Measurements from ENCODE around the gene IGSF11. TPM values are rescaled to one million over a fixed set of nuclear protein-coding genes. Genes with fewer than 3 reads are reported as not detected.

Gene IGSF11
- total RNA-seq, 5 donors from 2014 or later (not counting 1 experiment from before 2014, with no cell fraction given) = 0.20 to 0.70 (median 0.41) TPM

GRCh38 chr3:118886708-118887107 lies 147.9 kb downstream of the IGSF11 start:
- 73% methylated on average over 3 of the region's 3 CpGs for WGBS (ENCODE audit: insufficient coverage)
- Mint-ChIP-seq H3K27me3 (peaks cover 6 to 13% of the 10 kb centered on the region in 2 donors), H3K36me3 (no peaks in the 10 kb centered on the region), H3K9me3 (no peaks in the 10 kb centered on the region), H3K4me3 (no peak overlapping the region), H3K27ac (no peak overlapping the region), H3K4me1 (peaks cover 5 to 12% (median 8%) of the 10 kb centered on the region in 3 donors)
- no peaks in the 10 kb centered on the region for H3K9me3 ChIP-seq
- peaks cover 2 to 3% of the 10 kb centered on the region in 2 experiments for H3K27me3 ChIP-seq (replicated peaks in 1 of 2; ENCODE audit: control insufficient read depth in 2 of 2, extremely low read depth in 1 of 2, insufficient read depth in 2 of 2, low read length in 1 of 2)
- ChIA-PET CTCF (interaction anchor here (1.1 to 9.1 kb wide), 5 partner anchors 149 to 355 kb away, joined by 3 to 237 read pairs (median 215); partner anchors contain the start of genes IGSF11 (in 2 of the 2) and B4GALT4 (in 1 of the 2)), POLR2A (no interaction called here)
- DNase-seq (no peak), ATAC-seq (replicated peaks in 1 of 4) (no peak)
- no peak overlapping the region for H3K27ac ChIP-seq (ENCODE audit: low read length)
- no peaks in the 10 kb centered on the region for H3K36me3 ChIP-seq (ENCODE audit: control insufficient read depth in 2 of 2, extremely low read depth in 1 of 2, insufficient read depth in 1 of 2, low read length in 1 of 2)
- no peak overlapping the region for H3K4me3 ChIP-seq (ENCODE audit: control insufficient read depth in 1 of 2, extremely low read depth in 1 of 2, low read length in 1 of 2)
- peaks cover 0 to 7% of the 10 kb centered on the region in 2 experiments for H3K4me1 ChIP-seq (ENCODE audit: control insufficient read depth in 1 of 2, extremely low read depth in 1 of 2, insufficient read depth in 2 of 2, low read length in 2 of 2)

GRCh38 chr3:118884748-118885206 lies 149.9 kb downstream of the IGSF11 start:
- Mint-ChIP-seq H3K27ac (no peak overlapping the region), H3K4me1 (peaks cover 5 to 12% (median 5%) of the 10 kb centered on the region in 3 donors), H3K9me3 (no peaks in the 10 kb centered on the region), H3K36me3 (no peaks in the 10 kb centered on the region), H3K4me3 (no peak overlapping the region), H3K27me3 (peaks cover 10 to 19% of the 10 kb centered on the region in 2 donors)
- ATAC-seq (replicated peaks in 1 of 4) (peak; percentile 80 to 88 (median 86)), DNase-seq (peak; percentile 41 to 81 (median 71))
- ChIA-PET CTCF (interaction anchor here (0.5 to 9.1 kb wide), 63 partner anchors 7 to 1262 kb away, joined by 3 to 237 read pairs (median 5); partner anchors contain the start of genes B4GALT4 (in 2 of the 2) and IGSF11 (in 2 of the 2)), POLR2A (interaction anchor here (0.6 to 1.7 kb wide), 3 partner anchors 8 to 335 kb away, joined by 3 read pairs; partner anchors contain the start of gene IGSF11 (in 1 of the 2))
- Histone ChIP-seq H3K36me3 (ENCODE audit: control insufficient read depth in 2 of 2, extremely low read depth in 1 of 2, insufficient read depth in 1 of 2, low read length in 1 of 2) (no peaks in the 10 kb centered on the region), H3K4me1 (ENCODE audit: control insufficient read depth in 1 of 2, extremely low read depth in 1 of 2, insufficient read depth in 2 of 2, low read length in 2 of 2) (peaks cover 0 to 4% of the 10 kb centered on the region in 2 experiments), H3K27me3 (replicated peaks in 1 of 2; ENCODE audit: control insufficient read depth in 2 of 2, extremely low read depth in 1 of 2, insufficient read depth in 2 of 2, low read length in 1 of 2) (peaks cover 2 to 12% of the 10 kb centered on the region in 2 experiments), H3K9me3 (no peaks in the 10 kb centered on the region), H3K4me3 (ENCODE audit: control insufficient read depth in 1 of 2, extremely low read depth in 1 of 2, low read length in 1 of 2) (no peak overlapping the region), H3K27ac (ENCODE audit: low read length) (no peak overlapping the region)
- no CpG with 5 or more reads among the region's 3 CpGs for WGBS (ENCODE audit: insufficient coverage)

GRCh38 chr3:118882353-118882947 lies 152.2 kb downstream of the IGSF11 start:
- peaks cover 10 to 17% of the 10 kb centered on the region in 2 donors for H3K27me3 Mint-ChIP-seq
- POLR2A ChIA-PET = no interaction called here
- no peak overlapping the region for H3K4me3 Mint-ChIP-seq
- H3K9me3 ChIP-seq = no peaks in the 10 kb centered on the region
- H3K9me3 Mint-ChIP-seq = no peaks in the 10 kb centered on the region
- DNase-seq (peak; percentile 28 to 84 (median 60)), ATAC-seq (replicated peaks in 1 of 4) (peak; percentile 57 to 76 (median 68))
- 86% methylated on average over 2 of the region's 3 CpGs for WGBS (ENCODE audit: insufficient coverage)
- peaks cover 0 to 2% of the 10 kb centered on the region in 2 experiments for H3K4me1 ChIP-seq (ENCODE audit: control insufficient read depth in 1 of 2, extremely low read depth in 1 of 2, insufficient read depth in 2 of 2, low read length in 2 of 2)
- peaks cover 4 to 12% (median 5%) of the 10 kb centered on the region in 3 donors for H3K4me1 Mint-ChIP-seq
- H3K27ac Mint-ChIP-seq = no peak overlapping the region
- H3K36me3 ChIP-seq (ENCODE audit: control insufficient read depth in 2 of 2, extremely low read depth in 1 of 2, insufficient read depth in 1 of 2, low read length in 1 of 2) = no peaks in the 10 kb centered on the region
- CTCF ChIA-PET = interaction anchor here (0.9 to 9.1 kb wide), 25 partner anchors 9 to 1535 kb away, joined by 3 to 237 read pairs (median 6); partner anchors contain the start of genes B4GALT4 (in 2 of the 2) and IGSF11 (in 2 of the 2)
- H3K27ac ChIP-seq (ENCODE audit: low read length) = no peak overlapping the region
- no peak overlapping the region for H3K4me3 ChIP-seq (ENCODE audit: control insufficient read depth in 1 of 2, extremely low read depth in 1 of 2, low read length in 1 of 2)
- peaks cover 2 to 13% of the 10 kb centered on the region in 2 experiments for H3K27me3 ChIP-seq (replicated peaks in 1 of 2; ENCODE audit: control insufficient read depth in 2 of 2, extremely low read depth in 1 of 2, insufficient read depth in 2 of 2, low read length in 1 of 2)
- no peaks in the 10 kb centered on the region for H3K36me3 Mint-ChIP-seq

- POLR2A ChIA-PET = interaction anchor here in 1 of 2 donors (0.7 kb wide), 1 partner anchor 422 kb away, joined by 3 read pairs; no protein-coding TSS in a partner anchor
- Mint-ChIP-seq H3K27ac (no peak overlapping the region), H3K27me3 (peaks cover 23 to 40% of the 10 kb centered on the region in 2 donors), H3K4me3 (no peak overlapping the region), H3K4me1 (no peaks in the 10 kb centered on the region), H3K36me3 (peaks cover 9% of the 10 kb centered on the region), H3K9me3 (peaks cover 3 to 12% (median 10%) of the 10 kb centered on the region in 3 donors)
- peaks cover 0 to 13% of the 10 kb centered on the region in 2 experiments for H3K27me3 ChIP-seq (replicated peaks in 1 of 2; ENCODE audit: control insufficient read depth in 2 of 2, extremely low read depth in 1 of 2, insufficient read depth in 2 of 2, low read length in 1 of 2)
- H3K36me3 ChIP-seq (ENCODE audit: control insufficient read depth in 2 of 2, extremely low read depth in 1 of 2, insufficient read depth in 1 of 2, low read length in 1 of 2) = no peaks in the 10 kb centered on the region
- H3K9me3 ChIP-seq = no peaks in the 10 kb centered on the region
- ATAC-seq (replicated peaks in 1 of 4) = no peak
- no peaks in the 10 kb centered on the region for H3K4me1 ChIP-seq (ENCODE audit: control insufficient read depth in 1 of 2, extremely low read depth in 1 of 2, insufficient read depth in 2 of 2, low read length in 2 of 2)
- H3K27ac ChIP-seq (ENCODE audit: low read length) = no peak overlapping the region
- no peak for DNase-seq
- no peak overlapping the region for H3K4me3 ChIP-seq (ENCODE audit: control insufficient read depth in 1 of 2, extremely low read depth in 1 of 2, low read length in 1 of 2)
- CTCF ChIA-PET = no interaction called here
Measured at GRCh38 chr3:118868051-118868450, 166.6 kb downstream of the IGSF11 start.

GRCh38 chr3:118863731-118864322 lies 170.8 kb downstream of the IGSF11 start:
- no peak overlapping the region for H3K27ac ChIP-seq (ENCODE audit: low read length)
- ATAC-seq (replicated peaks in 1 of 4) = no peak
- no peaks in the 10 kb centered on the region for H3K9me3 Mint-ChIP-seq
- H3K27me3 Mint-ChIP-seq = peaks cover 6 to 26% of the 10 kb centered on the region in 2 donors
- POLR2A ChIA-PET = interaction anchor here in 1 of 2 donors (1.0 kb wide), 1 partner anchor 9 kb away, joined by 5 read pairs; no protein-coding TSS in a partner anchor
- no peaks in the 10 kb centered on the region for H3K36me3 Mint-ChIP-seq
- no peak overlapping the region for H3K4me3 ChIP-seq (ENCODE audit: control insufficient read depth in 1 of 2, extremely low read depth in 1 of 2, low read length in 1 of 2)
- 11% methylated on average over 1 of the region's 1 CpG for WGBS (ENCODE audit: insufficient coverage)
- peak in 1 of 35 experiments; percentile 8 for DNase-seq
- H3K4me3 Mint-ChIP-seq = no peak overlapping the region
- no peak overlapping the region for H3K27ac Mint-ChIP-seq
- peaks cover 0 to 7% of the 10 kb centered on the region in 2 experiments for H3K27me3 ChIP-seq (replicated peaks in 1 of 2; ENCODE audit: control insufficient read depth in 2 of 2, extremely low read depth in 1 of 2, insufficient read depth in 2 of 2, low read length in 1 of 2)
- no peaks in the 10 kb centered on the region for H3K4me1 ChIP-seq (ENCODE audit: control insufficient read depth in 1 of 2, extremely low read depth in 1 of 2, insufficient read depth in 2 of 2, low read length in 2 of 2)
- no peaks in the 10 kb centered on the region for H3K9me3 ChIP-seq
- no peaks in the 10 kb centered on the region for H3K4me1 Mint-ChIP-seq
- CTCF ChIA-PET = interaction anchor here (0.6 to 1.1 kb wide), 2 partner anchors 10 to 21 kb away, joined by 3 read pairs; no protein-coding TSS in a partner anchor
- H3K36me3 ChIP-seq (ENCODE audit: control insufficient read depth in 2 of 2, extremely low read depth in 1 of 2, insufficient read depth in 1 of 2, low read length in 1 of 2) = no peaks in the 10 kb centered on the region

GRCh38 chr3:118859950-118860349 lies 174.7 kb downstream of the IGSF11 start:
- H3K36me3 Mint-ChIP-seq = no peaks in the 10 kb centered on the region
- no peak overlapping the region for H3K4me3 Mint-ChIP-seq
- H3K27me3 Mint-ChIP-seq = peaks cover 4 to 10% of the 10 kb centered on the region in 2 donors
- H3K4me1 Mint-ChIP-seq = no peaks in the 10 kb centered on the region
- Histone ChIP-seq H3K4me3 (ENCODE audit: control insufficient read depth in 1 of 2, extremely low read depth in 1 of 2, low read length in 1 of 2) (no peak overlapping the region), H3K4me1 (ENCODE audit: control insufficient read depth in 1 of 2, extremely low read depth in 1 of 2, insufficient read depth in 2 of 2, low read length in 2 of 2) (no peaks in the 10 kb centered on the region), H3K9me3 (no peaks in the 10 kb centered on the region), H3K27ac (ENCODE audit: low read length) (no peak overlapping the region), H3K36me3 (ENCODE audit: control insufficient read depth in 2 of 2, extremely low read depth in 1 of 2, insufficient read depth in 1 of 2, low read length in 1 of 2) (no peaks in the 10 kb centered on the region), H3K27me3 (replicated peaks in 1 of 2; ENCODE audit: control insufficient read depth in 2 of 2, extremely low read depth in 1 of 2, insufficient read depth in 2 of 2, low read length in 1 of 2) (peaks cover 0 to 5% of the 10 kb centered on the region in 2 experiments)
- DNase-seq = no peak
- peaks cover 2 to 15% (median 12%) of the 10 kb centered on the region in 3 donors for H3K9me3 Mint-ChIP-seq
- no CpG with 5 or more reads among the region's 1 CpG for WGBS (ENCODE audit: insufficient coverage)
- ATAC-seq (replicated peaks in 1 of 4) = no peak
- no peak overlapping the region for H3K27ac Mint-ChIP-seq
- ChIA-PET CTCF (no interaction called here), POLR2A (no interaction called here)
